C4-2B (cell line): ENCODE results near the gene PRKAB1.

Source experiments
- H3K27ac ChIP-seq: fragments of 450-650 bp; 2 replicates; pipeline ENCODE4 v1.5.1; 2017
- CTCF ChIP-seq: fragments of 450-650 bp; conservative IDR thresholded peaks from 2 replicates; pipeline ENCODE4 v1.5.1; 2017; ENCODE audit warnings: mild to moderate bottlenecking
- ZFX ChIP-seq: fragments of 450-650 bp; IDR thresholded peaks from 2 replicates; pipeline ENCODE4 v1.6.1; 2017

The PRKAB1 gene

GRCh38 chr12:119685375-119685774 is 17.4 kb downstream of the PRKAB1 start:
- H3K27ac ChIP-seq = no peak overlapping the region
- TF ChIP-seq CTCF (no peak), ZFX (no peak)

- no peak for TF ChIP-seq CTCF
- no peak for TF ChIP-seq ZFX
- H3K27ac ChIP-seq = no peak overlapping the region
Measured at GRCh38 chr12:119686355-119686754, 18.4 kb downstream of the PRKAB1 start.

GRCh38 chr12:119686776-119687175 is 18.8 kb downstream of the PRKAB1 start:
- no peak overlapping the region for H3K27ac ChIP-seq
- TF ChIP-seq CTCF (no peak), ZFX (no peak)

- no peak overlapping the region for H3K27ac ChIP-seq
- no peak for TF ChIP-seq CTCF
- no peak for TF ChIP-seq ZFX
Measured at GRCh38 chr12:119687406-119687805, 19.5 kb downstream of the PRKAB1 start.

DNA sequence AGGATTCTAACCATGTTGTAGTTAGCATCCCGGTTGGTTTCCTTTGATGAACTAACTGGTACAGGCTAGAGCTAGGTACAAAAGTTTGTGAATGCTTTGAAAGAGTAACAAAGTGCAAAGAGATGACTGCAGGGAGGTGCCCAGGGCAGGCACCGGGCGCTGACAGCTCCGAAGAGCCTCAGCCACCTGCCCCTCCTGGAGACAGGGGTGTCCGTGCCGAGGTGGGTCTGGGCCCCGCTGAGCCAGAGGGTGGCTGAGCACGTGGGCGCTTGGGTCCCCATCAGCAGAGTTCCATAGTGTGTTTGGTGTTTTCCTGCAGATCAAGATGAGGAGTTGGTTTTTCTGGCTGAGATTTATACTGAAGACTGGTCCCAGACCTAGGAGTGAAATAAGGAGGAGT is 19.9 kb downstream of the PRKAB1 start:
- TF ChIP-seq ZFX = no peak
- no peak for TF ChIP-seq CTCF
- no peak overlapping the region for H3K27ac ChIP-seq

- TF ChIP-seq CTCF = no peak
- no peak for TF ChIP-seq ZFX
- no peak overlapping the region for H3K27ac ChIP-seq
Measured at GRCh38 chr12:119689935-119690500, 22.1 kb downstream of the PRKAB1 start.

DNA sequence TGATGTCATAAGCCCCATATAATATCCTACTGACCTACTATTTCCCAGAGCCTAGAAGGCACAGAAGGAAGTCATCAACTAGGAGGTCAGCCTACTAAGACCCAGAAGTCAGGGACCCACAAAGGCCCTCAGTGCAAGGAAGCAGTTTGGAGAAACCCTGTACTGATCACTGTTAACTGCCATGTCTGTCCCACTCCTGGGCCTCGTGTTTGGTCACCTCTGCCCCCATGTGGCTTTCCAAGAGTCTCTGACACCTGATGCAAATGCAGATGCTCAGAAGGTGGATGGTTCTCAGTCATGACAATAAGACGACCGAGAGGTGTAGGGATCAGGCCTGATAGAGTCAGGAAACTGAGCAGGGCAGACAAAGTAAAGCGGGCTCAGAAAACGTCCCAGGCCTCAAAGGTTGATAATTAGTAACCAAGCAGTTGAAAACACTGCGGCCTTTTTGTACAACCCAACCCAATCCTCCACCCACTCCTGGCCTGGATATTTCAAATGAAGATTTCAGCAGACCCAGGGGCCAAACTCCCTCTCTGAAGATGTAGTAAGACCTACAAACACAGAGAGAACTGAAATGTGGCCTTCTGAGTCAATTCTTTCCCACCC is 23.4 kb downstream of the PRKAB1 start:
- no peak overlapping the region for H3K27ac ChIP-seq
- TF ChIP-seq CTCF (no peak), ZFX (no peak)
